GM21825 (cell line): Measurements from ENCODE around the gene MRPL49.
"Not testable (repeated sequence)": the region's sequence is repeated elsewhere in the genome, so short reads cannot be mapped to it uniquely, and the experiment has no call there.

Source experiments
- ATAC-seq: cut with Tn5 transposase; IDR thresholded peaks from one replicate; pipeline ENCODE4 v1.9.1; 2021; ENCODE audit warnings: mild to moderate bottlenecking, moderate library complexity; ENCODE audit not compliant: unreplicated experiment

The MRPL49 gene

DNA sequence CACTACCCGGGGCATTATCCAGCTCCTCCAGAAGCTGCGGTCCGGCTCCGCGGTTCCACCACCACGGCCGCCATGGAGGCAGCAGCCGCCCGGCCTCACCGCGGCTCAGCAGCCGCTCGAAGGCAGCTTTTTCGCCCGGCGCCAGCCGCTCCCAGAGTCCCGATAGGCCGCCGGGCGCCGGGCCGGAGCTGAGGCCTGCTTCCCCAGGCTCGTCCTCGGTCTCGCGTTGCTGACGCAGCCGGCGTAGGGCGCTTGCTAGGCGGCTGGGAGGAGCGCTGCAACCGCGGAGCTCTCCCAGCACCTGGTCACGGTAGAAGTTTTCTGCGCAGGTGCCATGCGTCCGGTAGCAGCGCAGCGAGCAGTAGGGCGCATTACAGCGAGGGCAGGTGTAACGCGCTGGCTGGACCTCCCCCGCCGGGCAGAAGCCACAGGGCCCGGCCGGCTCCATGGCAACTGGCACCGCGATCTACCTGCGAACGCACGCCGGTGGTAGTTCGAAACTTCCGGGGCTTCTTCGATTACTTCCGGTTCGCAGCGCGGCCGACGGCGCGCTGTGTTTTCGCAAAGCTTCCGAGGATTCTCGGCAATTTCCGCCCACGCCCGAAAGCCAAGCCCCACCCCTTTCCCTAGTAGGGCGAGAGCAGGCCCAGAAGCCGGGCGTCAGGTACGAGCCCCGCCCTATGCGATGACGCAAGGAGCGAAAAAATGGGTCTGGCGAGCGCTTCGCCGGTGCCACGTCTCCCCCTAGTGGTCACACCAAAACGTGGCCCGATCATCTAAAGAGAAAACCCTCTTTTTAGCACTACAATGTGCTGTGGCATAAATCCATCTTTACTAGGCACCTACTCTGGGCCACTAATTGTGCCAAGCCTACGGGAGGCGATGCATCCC, 4.7 kb upstream of the MRPL49 start, which contains the start of gene ZNHIT2:
ZNHIT2 (minus strand) TSS at position 496 of the 891 bp plus-strand sequence; CDS start at position 448, 48 bp downstream.
- ATAC-seq: peak; percentile 49

GRCh38 chr11:65118097-65118837, 3.9 kb upstream of the MRPL49 start:
- ATAC-seq: no peak

DNA sequence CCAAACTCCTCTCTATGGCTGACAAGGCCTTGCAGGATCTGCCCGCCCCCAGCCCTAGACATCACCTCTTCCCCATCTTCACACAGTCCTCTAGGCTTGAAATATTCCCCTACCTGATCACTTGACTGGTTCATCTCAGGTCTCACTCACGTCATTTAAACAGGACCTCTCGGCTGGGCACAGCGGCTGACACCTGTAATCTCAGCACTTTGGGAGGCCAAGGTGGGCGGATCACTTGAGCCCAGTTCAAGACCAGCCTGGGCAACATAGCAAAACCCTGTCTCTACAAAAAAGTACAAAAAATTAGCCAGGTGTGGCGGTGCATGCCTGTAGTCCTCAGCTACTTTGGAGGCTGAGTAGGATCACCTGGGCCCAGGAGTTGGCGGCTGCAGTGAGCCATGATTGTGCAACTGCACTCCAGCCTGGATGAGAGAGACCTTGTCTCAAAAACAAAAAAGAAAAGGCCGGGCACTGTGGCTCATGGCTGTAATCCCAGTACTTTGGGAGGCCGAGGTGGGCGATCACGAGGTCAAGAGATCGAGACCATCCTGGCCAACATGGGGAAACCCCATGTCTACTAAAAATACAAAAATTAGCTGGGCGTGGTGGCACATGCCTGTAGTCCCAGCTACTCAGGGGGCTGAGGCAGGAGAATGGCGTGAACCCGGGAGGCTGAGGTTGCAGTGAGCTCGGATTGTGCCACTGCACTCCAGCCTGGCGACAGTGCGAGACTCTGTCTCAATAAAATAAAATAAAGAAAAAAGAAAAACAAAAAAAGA, 3.0 kb upstream of the MRPL49 start:
- ATAC-seq: not testable (repeated sequence)

- ATAC-seq: no peak
Measured at GRCh38 chr11:65119670-65119995, 2.5 kb upstream of the MRPL49 start.

DNA sequence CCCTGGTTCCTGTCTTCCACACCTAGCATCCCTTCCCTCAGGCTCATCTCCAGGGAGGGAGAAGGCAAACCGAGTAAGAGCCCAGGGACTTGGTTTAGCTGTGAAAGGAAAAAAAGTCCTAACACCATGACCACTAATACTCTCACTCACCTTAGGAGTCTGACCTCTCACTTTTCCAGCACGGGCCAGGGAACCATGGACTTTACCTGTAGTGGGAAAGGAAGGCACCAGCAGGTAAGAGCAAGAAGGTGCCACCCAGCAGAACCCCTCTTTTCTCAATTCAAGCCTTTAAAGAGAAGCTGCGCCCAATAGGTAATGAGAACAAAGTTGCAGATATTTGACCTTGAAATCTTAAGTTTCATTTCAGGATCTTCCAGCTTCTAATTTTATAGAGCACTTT, 1.3 kb upstream of the MRPL49 start:
- ATAC-seq: no peak

DNA sequence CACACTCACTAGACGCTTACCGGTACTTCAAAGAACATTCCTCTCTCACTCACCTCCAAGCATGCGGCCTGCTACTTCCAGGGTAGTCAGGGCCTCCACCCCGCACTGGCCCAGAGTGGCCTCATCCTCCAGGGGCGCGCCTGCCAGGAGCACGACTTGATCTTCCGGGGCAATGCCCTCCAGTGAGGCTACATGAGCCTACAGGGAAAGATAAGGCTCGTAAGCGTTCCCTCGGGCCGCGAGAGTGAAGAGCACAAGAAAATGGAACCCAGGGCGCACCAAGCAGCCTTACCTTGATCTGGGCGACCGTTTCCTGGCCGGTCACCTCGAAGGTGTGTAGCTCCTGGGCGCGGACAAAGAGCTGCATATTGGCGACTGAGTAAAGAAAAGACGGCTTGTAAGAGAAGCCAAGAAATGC, 665 bp upstream of the MRPL49 start:
- no peak for ATAC-seq

DNA sequence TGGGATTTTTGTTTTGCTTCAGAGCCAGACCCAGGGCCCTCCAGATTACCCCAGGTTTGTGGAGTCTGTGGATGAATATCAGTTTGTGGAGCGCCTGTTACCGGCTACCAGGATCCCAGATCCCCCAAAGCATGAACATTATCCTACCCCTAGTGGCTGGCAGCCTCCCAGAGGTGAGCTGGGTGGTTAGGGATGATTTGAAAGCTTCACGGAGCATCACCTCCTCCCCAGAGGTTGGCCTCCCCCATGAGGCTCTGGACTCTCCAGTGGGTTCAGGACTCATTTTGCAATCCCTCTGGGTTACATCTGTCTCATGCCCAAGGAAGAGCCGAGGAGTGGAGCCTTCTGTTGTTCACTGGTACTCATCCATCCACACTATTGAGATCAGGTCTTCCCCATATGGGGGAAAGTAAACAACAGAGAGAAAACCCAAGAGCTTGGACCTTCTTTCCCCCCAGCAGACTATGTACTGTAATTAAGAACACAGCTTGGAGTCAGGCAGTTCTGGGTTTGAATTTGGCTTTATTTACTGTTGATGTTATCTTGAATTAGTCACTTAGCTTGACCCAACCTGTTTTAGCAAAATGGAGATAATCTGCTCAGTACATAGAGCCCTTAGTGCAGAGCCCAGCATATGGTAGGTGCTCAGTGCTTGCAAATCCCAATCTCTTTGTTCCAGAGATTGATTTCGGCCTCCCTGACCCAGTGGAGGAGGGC, 2.5 kb downstream of the MRPL49 start:
- ATAC-seq: no peak

DNA sequence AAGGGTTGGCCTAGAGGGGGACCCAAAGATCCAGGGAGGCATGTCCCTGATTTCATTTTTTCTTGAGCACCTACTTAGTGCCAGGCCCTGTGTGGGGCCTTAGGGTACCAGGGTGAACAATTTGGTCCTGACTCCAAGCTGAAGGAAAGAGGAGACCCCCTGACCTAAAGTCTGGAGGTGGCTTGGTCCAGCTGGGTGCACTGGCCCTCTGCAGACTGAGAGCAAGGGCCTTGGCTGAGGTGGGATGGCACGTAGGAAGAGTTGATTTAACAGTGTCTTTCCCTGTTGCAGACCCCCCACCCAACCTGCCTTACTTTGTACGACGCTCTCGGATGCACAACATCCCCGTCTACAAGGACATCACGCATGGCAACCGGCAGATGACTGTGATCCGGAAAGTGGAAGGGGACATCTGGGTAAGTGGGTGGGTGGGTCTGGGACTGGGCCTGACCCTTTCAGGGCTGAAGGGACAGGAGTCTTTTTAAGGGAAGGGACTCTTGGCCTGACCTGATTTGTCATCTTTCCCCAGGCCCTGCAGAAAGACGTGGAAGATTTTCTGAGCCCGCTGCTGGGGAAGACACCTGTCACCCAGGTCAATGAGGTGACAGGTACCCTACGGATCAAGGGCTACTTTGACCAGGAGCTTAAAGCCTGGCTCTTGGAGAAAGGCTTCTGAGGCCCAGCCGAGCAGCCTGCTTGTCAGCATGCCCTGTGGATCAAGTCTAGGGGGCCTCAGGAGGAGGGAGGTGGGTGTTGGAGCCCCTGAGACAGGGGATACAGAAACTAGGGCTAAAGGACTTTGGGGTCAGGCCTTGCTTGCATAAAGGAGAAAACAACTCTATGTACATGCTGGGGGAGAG, 3.3 kb downstream of the MRPL49 start:
- ATAC-seq: no peak

DNA sequence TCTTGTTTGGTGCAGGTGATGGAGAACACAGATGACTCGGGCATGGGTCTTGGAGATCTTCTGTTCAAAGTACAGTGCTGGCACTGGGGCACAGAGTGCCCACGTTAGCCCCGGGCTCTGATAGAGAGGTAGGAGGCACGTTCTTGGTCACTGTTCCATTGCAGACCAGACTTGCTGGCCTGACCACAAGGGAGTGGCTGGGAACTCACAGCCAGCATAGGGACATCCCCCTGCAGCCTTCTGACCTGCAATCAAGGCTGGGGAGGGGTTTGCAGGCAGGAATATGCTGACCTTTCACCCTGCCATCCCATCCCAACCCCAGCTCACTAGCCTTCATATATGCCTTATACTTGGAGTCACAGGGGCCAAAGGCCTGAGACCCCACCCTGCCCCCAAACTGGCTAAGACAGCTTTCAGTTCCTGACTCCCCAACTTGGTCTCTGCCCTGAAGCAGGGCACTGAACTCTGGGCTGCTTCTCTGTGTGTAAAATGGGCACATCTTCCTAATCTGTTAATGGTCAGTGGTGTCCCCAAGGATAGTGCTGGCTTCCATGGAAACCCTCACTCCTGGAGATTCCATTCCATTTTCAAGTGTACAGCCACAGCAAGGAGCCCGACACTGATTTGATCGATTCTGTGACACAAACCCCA, 4.6 kb downstream of the MRPL49 start:
- ATAC-seq: no peak

DNA sequence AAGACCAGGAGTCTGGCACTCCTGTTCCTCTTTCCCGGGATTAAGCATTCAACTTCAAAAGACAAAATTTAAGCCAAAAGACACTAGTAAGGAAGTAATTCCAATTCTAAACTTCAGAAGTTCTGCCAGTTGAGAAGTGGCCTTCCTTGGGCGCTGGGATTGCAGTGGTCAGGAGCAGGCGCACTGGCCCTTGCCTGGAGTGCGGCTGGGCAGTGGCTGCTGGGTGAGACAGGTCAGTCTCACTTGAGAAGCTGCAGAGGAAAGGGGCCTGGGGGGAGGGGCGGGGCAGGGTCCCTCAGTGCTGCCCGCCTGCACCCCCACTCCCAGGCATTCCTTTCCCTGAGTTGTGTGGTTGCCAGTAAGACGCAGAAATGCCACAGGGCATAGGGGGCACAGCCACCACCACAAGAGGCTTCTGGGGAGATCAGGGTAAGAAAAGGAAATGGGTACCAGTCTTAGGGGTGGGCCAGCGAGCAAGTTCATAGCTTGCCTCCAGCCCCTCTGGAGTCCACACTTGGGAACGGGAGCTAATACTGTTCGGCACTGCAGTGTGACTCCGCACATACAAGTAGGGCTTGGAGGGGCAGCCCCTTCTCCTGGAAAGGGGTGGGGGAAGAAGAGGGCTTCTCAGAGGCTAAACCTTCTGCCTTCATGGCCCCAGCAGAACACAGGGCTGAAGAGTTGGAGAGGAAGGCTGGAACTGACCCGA, 5.5 kb downstream of the MRPL49 start:
- ATAC-seq: no peak

DNA sequence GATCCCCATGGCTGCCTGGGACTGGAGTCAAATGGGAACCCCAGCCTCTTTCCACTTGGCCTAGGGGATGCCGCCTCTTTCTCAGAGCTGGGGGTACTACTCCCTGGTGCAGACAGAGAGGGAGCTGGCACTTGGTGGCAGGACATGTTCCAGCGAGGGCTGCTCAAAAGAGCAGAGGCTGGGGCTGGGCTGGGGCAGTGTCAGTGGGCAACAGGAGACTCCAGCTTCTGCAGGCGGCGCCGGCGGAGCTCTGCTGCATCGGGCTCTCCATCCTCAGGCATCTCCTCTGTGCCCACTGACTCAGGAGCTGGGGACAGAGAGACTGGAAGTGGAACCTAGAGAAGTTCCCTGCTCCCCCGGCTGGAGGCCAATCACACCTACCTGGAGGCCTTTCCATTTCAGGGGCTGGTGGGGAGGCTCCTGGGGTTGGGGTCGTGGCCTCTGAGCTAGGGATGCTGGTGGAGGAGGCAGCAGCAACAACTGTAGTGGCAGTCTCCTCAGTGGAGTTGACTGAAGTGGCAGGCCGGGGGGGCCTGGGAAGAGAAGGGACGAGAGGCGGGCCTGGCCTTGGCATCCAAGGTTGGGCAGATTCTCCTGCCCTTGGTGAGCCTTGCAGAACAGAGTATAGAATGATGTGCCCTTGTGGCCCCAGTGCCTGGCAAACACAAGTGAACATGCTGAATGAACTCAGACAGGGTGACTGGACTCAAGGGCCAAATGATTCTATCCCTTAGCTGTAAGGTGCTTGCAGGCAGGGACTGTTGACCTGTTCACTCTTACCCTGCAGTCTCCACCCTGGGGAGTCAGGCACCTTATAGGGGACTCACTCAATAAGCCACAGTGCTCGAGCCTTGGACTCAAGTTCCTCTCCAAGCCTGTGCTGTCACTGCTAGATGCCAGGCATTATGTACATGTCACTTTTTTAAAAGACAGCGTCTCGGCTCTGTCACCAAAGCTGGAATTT, 6.3 kb downstream of the MRPL49 start:
- no peak for ATAC-seq

- no peak for ATAC-seq
Measured at GRCh38 chr11:65129649-65130441, 7.7 kb downstream of the MRPL49 start.

DNA sequence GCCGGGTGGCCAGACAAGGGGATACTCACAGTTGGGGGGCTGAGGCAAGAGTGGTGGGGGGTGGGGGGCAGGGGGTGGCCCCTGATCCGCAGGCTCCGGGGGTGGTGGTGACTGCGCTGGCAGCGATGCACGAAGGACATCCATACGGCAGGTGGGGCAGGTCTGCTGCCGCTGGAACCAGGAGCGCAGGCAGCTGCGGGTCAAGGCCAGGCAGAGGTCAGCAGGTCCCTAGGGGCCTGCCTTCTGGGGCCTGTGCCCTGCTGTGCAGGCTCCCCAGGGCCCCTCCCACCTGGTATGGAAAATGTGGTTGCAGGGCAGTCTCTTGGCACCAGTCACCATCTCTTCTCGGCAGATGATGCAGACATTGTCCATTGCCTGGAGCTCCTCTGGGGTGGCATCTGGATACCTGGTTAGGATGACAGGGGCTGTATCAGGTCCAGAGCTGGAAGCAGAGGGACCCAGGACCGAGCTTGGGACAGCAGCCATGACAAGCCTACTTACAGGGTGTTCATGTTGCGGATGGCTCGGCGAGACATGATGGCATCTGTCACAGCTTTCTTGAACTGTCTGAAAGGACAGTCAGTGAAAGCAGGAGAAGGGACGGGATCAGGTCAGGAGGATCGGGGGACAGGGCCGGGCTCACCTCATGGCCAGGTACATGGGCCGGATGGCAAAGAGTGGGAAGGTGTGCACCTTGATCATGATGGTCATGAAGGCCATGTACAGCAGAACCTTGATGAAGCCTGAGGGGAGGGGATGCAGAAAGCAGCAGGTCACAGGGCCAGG, 8.7 kb downstream of the MRPL49 start:
- no peak for ATAC-seq

GRCh38 chr11:65131417-65131776, 9.3 kb downstream of the MRPL49 start:
- ATAC-seq: no peak

- ATAC-seq: no peak
Measured at GRCh38 chr11:65131895-65132237, 9.7 kb downstream of the MRPL49 start.
